Suprapubic skin (tissue), 4 donors: ENCODE results near the gene LNX2. TPM values are rescaled to one million over a fixed set of nuclear protein-coding genes. Genes with fewer than 3 reads are reported as not detected.

Source experiments
- DNase-seq, 2 donors: peaks; one replicate each; pipeline ENCODE4 v3.0.0-alpha.2; 2019; ENCODE audit warnings: low spot score in 2 of 2
- H3K27ac ChIP-seq: fragments of 200-600 bp; sonication (generic); one replicate; pipeline ENCODE4 v1.5.1; 2019
- H3K27me3 ChIP-seq: fragments of 200-600 bp; sonication (generic); one replicate; pipeline ENCODE4 v1.5.1; 2019
- H3K36me3 ChIP-seq: fragments of 200-600 bp; sonication (generic); one replicate; pipeline ENCODE4 v1.5.1; 2019
- H3K4me1 ChIP-seq: fragments of 200-600 bp; sonication (generic); one replicate; pipeline ENCODE4 v1.5.1; 2019
- H3K4me3 ChIP-seq: fragments of 200-600 bp; sonication (generic); one replicate; pipeline ENCODE4 v1.5.1; 2019; ENCODE audit warnings: mild to moderate bottlenecking
- H3K9me3 ChIP-seq: fragments of 200-600 bp; sonication (generic); one replicate; pipeline ENCODE4 v1.5.1; 2019
- EP300 ChIP-seq: sonication (generic); formaldehyde crosslinking; IDR thresholded peaks from one replicate; pipeline ENCODE4 v1.6.1; 2017; ENCODE audit warnings: antibody characterized with exemption
- POLR2A ChIP-seq, 2 donors: fragments of 450-650 bp; IDR thresholded peaks; one replicate each; pipeline ENCODE4 v1.6.1; 2017; ENCODE audit warnings: antibody characterized with exemption in 2 of 2, mild to moderate bottlenecking in 2 of 2, moderate library complexity in 2 of 2
- POLR2AphosphoS5 ChIP-seq, 3 donors: sonication (generic); formaldehyde crosslinking; IDR thresholded peaks; one replicate each; pipeline ENCODE4 v1.6.1; 2017; ENCODE audit warnings: antibody characterized with exemption in 3 of 3
- WGBS: methylation state at CpG from one replicate; pipeline ENCODE4 v1.1.5; 2018; 5-methylcytosine and 5-hydroxymethylcytosine counted together
- total RNA-seq, 4 donors: library from RNA; depleted of rRNA; stranded (reverse); fragments of >200 nt; gene quantifications; one replicate each; pipeline ENCODE4 v1.1.0, GENCODE V29; 2016
- TF ChIP-seq, protein P1 (sequence below), 2 donors: fragments of 200-600 bp in 1 of 2; fragments of 450-650 bp in 1 of 2; sonication (generic) in 1 of 2; IDR thresholded peaks; one replicate each; pipeline ENCODE4 v1.5.1; 2016 to 2019; ENCODE audit warnings: antibody characterized with exemption in 2 of 2, mild to moderate bottlenecking in 1 of 2, moderate library complexity in 1 of 2

LNX2 gene
- total RNA-seq, 4 donors from 2014 or later, result 11.2 to 15.9 (median 13.6) TPM

GRCh38 chr13:27663947-27664346 lies 43.6 kb upstream of the LNX2 start:
- no peaks in the 10 kb centered on the region for H3K27me3 ChIP-seq
- DNase-seq, result no peak
- peaks cover 18% of the 10 kb centered on the region for H3K4me1 ChIP-seq
- WGBS, result 75% methylated on average over 8 of the region's 8 CpGs
- H3K36me3 ChIP-seq, result peaks cover 13% of the 10 kb centered on the region
- H3K9me3 ChIP-seq, result no peaks in the 10 kb centered on the region
- no peak overlapping the region for H3K27ac ChIP-seq
- no peak overlapping the region for H3K4me3 ChIP-seq
- TF ChIP-seq EP300 (no peak), POLR2AphosphoS5 (IDR thresholded peaks at IDR 0.05) (no peak), POLR2A (IDR thresholded peaks at IDR 0.05) (no peak)
- TF ChIP-seq, protein P1, sequence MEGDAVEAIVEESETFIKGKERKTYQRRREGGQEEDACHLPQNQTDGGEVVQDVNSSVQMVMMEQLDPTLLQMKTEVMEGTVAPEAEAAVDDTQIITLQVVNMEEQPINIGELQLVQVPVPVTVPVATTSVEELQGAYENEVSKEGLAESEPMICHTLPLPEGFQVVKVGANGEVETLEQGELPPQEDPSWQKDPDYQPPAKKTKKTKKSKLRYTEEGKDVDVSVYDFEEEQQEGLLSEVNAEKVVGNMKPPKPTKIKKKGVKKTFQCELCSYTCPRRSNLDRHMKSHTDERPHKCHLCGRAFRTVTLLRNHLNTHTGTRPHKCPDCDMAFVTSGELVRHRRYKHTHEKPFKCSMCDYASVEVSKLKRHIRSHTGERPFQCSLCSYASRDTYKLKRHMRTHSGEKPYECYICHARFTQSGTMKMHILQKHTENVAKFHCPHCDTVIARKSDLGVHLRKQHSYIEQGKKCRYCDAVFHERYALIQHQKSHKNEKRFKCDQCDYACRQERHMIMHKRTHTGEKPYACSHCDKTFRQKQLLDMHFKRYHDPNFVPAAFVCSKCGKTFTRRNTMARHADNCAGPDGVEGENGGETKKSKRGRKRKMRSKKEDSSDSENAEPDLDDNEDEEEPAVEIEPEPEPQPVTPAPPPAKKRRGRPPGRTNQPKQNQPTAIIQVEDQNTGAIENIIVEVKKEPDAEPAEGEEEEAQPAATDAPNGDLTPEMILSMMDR (IDR thresholded peaks at IDR 0.05), result no peak

GRCh38 chr13:27662738-27663470 lies 42.6 kb upstream of the LNX2 start:
- no peak overlapping the region for H3K4me3 ChIP-seq
- peaks cover 13% of the 10 kb centered on the region for H3K36me3 ChIP-seq
- H3K4me1 ChIP-seq, result peaks cover 27% of the 10 kb centered on the region
- H3K27me3 ChIP-seq, result no peaks in the 10 kb centered on the region
- H3K9me3 ChIP-seq, result no peaks in the 10 kb centered on the region
- 55% methylated on average over 2 of the region's 2 CpGs for WGBS
- TF ChIP-seq, protein P1 (IDR thresholded peaks at IDR 0.05), result no peak
- TF ChIP-seq POLR2A (IDR thresholded peaks at IDR 0.05), result no peak
- TF ChIP-seq EP300, result no peak
- no peak for TF ChIP-seq POLR2AphosphoS5 (IDR thresholded peaks at IDR 0.05)
- no peak overlapping the region for H3K27ac ChIP-seq
- no peak for DNase-seq

DNA sequence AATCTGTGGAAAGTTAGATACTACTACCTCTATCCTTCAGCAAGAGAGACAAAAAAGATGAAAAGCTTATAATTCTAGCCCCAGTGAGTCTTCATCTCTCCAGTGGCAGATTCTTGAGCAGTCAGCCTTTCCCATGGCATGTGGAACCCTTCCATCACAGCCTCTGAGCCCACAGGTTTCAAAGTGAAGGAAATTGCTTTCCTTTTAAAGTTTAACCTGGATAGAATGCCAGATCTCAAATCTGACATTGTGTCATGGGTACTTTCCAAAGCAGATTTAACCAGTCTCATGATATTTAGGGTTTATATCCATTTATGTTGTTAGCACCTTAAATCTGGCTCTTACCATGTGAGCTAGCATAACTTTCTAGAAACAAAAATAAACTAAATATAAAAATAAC lies 40.7 kb upstream of the LNX2 start:
- Histone ChIP-seq H3K4me3 (no peak overlapping the region), H3K4me1 (peaks cover 29% of the 10 kb centered on the region), H3K27me3 (no peaks in the 10 kb centered on the region), H3K27ac (no peak overlapping the region), H3K36me3 (peaks cover 5% of the 10 kb centered on the region), H3K9me3 (no peaks in the 10 kb centered on the region)
- TF ChIP-seq, protein P1 (IDR thresholded peaks at IDR 0.05), result no peak
- TF ChIP-seq EP300 (no peak), POLR2AphosphoS5 (IDR thresholded peaks at IDR 0.05) (no peak), POLR2A (IDR thresholded peaks at IDR 0.05) (no peak)
- no peak for DNase-seq

GRCh38 chr13:27660511-27660910 lies 40.2 kb upstream of the LNX2 start:
- H3K4me1 ChIP-seq, result peaks cover 32% of the 10 kb centered on the region
- no peaks in the 10 kb centered on the region for H3K36me3 ChIP-seq
- TF ChIP-seq EP300 (no peak), POLR2AphosphoS5 (IDR thresholded peaks at IDR 0.05) (no peak), POLR2A (IDR thresholded peaks at IDR 0.05) (no peak)
- TF ChIP-seq, protein P1 (IDR thresholded peaks at IDR 0.05), result no peak
- H3K9me3 ChIP-seq, result no peaks in the 10 kb centered on the region
- H3K4me3 ChIP-seq, result no peak overlapping the region
- no peak overlapping the region for H3K27ac ChIP-seq
- H3K27me3 ChIP-seq, result no peaks in the 10 kb centered on the region
- no peak for DNase-seq
- 97% methylated on average over 6 of the region's 6 CpGs for WGBS

DNA sequence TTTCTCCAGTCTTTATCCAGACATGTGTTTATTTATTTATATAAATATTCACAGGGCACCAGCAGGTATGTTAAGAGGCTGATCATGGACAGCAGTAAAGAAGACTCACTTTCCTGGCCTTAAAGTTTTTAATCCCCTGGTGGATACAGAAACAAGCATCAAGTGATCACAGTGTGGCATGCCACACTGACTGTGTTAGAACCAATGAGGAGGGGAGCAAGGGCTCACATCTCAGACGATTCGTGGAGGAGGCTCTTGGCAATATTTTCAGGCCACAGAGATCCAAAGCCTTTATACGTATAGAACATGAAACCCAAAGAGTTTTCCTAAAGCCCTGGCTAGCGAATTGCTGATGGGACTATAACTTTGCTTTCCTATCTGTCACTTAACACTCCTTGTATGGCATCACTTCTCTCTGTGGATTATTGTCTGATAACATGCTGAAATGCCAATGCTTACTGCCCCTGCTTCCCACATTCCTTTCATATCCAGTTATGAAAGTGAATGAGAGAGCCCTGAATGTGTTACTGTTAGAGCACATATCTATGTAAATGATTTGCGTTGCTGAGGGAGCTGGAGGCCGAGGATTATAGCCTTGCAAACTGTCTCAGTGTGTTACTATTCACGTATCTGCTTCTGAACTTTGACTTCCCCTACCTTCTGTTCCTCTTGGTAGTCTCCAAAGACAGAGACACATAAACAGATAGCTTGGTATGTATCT lies 39.0 kb upstream of the LNX2 start:
- no peak for DNase-seq
- no peaks in the 10 kb centered on the region for H3K9me3 ChIP-seq
- TF ChIP-seq, protein P1 (IDR thresholded peaks at IDR 0.05), result no peak
- TF ChIP-seq EP300 (no peak), POLR2AphosphoS5 (IDR thresholded peaks at IDR 0.05) (no peak), POLR2A (IDR thresholded peaks at IDR 0.05) (no peak)
- no peak overlapping the region for H3K27ac ChIP-seq
- no peaks in the 10 kb centered on the region for H3K36me3 ChIP-seq
- H3K4me1 ChIP-seq, result peaks cover 44% of the 10 kb centered on the region
- 62% methylated on average over 7 of the region's 7 CpGs for WGBS
- H3K27me3 ChIP-seq, result no peaks in the 10 kb centered on the region
- no peak overlapping the region for H3K4me3 ChIP-seq
